HG03460 (cell line): ENCODE data around the gene UNKL.

ENCODE experiments used
- ATAC-seq: cut with Tn5 transposase; IDR thresholded peaks from one replicate; pipeline ENCODE4 v1.9.1; 2021; ENCODE audit not compliant: unreplicated experiment

The UNKL gene

DNA sequence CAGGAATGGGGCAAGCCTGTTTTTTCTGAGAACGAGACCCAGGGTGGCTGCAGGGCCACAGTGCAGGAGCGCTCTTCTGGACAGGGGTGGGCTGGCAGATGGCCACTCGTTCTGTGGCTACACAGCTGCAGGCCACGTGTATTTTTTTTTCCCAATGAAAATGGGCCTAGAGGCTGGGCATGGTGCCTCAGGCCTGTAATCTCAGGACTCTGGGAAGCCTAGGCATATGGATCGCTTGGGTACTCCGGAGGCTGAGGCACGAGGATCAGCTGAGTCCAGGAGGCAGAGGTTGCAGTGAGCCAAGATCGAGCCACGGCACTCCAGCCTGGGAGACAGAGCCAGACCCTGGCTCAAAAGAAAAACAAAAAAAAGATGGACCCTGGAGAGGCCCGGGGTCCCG is 6.8 kb downstream of the UNKL start:
- ATAC-seq, result peak; percentile 11

DNA sequence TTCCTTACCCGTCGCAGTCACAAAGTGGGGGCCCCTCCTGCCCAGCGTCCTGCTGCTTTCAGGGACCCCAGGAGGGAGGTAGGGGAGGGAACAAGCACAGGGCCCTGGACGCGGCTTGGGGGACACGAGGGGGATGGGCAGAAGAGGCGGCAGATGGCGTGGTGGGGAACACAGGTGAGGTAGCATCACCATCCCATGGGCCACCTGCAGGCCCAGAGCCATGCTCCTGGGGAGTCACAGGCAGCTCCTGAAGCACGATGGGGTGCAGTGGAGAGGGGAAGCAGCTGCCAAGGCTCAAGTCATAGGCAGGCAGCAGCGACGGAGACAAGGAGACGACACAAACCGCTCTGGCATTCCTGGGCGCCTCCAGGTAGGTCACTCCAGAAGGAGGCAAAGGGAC is 10.8 kb downstream of the UNKL start:
- ATAC-seq, result no peak

DNA sequence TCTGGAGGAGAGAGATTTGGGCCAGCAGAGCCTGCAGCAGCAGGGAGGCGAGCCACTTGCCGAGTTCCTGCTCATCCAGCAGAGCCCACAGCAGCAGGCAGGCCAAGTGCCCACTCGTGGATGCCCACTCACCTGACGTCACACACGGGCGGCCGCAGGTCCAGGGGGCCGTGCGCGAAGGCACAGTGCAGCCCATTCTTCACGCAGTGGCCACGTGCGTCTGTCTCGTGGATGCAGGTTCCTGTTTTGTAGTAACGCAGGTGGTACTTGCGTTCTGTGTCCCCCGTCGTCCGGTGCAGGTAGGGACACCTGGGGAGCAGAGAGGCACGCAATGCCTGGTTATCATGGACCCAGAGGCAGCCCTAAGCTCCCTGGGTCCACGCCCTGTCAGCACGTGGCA is 11.5 kb downstream of the UNKL start:
- no peak for ATAC-seq

DNA sequence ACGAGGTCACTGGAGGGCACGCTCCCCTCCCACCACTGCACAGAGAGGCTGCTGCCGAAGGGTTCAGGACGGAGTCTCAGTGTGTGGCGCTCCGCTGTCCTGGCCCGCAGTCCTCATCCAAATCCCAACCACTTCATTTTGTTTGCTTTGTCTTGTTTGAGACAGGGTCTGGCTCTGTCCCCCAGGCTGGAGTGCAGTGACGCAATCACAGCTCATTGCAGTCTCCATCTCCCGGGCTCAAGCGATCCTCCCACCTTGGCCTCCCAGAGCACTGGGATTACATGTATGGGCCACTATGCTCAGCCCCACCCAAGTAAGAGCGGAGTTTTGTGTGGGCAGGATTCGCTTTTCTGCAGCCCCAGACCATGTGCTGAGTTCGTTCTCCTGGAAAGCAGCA is 12.7 kb downstream of the UNKL start:
- no peak for ATAC-seq

DNA sequence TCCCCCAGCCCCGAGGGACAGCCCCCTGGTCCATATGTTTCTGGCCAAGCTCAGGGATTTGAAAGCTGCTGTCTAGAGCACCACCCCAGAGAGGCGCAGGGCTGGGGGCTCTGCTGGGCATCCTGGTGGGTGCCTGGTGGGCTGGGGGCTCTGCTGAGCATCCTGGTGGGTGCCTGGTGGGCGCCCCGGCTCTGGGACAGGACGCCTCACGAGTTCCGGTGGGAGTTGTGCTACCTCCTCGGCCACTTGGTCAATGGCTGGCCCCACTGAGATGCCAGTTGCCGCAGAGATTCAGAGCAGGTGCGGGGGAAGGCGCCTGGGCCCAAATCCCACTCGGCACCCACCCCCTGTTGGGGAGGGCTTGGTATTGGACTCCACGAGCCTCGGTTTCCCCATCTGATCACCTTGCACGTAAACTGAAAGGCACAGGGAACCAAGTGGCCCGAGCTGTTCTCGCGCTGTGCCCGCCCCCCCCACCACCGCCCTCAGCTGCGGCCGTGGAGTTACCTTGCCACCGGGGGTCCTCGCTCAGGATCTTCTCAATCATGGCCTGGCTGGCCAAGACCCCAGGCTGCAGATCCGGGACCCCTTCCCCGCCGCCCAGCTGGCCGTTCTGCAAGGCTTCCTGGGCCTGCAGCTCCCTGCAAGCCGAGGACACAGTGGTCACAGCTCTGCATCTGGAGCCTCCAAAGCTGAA is 13.3 kb downstream of the UNKL start:
- ATAC-seq, result no peak

DNA sequence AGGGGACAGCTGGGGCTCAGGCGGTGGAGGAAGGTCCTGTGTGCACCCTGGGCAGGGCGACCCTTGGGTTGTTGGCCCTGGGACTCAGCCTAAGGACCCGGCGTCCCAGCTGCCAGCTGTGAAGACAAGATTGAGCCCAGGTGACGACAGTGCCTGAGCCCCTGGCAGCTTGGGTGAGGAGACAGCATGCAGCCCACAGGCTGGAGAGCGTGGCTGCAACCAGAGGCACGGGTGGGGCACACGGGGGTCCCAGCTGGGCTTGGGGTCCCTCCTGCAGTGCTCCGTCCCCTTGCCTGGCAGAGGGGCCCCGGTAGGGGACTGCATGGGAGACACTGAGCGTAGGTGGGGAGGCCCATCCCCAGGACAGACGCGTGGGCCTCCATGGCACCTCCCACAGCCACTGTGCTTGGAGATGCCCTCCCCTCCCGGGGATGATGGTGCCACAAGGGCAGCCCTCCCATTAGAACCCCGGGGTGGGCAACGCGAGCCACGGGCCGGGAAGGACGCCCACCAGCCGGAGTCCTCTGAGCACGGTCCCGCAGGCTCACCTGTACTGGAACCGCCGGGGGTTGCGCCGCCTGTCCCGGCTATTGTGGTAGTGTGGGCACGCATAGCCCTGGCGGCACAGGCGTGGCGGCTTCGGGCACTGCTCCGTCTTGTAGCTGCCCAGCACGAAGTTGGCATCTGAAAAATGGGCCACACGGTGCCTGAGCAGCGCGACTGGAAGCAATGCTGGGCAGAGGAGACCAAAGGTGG is 15.5 kb downstream of the UNKL start:
- no peak for ATAC-seq

DNA sequence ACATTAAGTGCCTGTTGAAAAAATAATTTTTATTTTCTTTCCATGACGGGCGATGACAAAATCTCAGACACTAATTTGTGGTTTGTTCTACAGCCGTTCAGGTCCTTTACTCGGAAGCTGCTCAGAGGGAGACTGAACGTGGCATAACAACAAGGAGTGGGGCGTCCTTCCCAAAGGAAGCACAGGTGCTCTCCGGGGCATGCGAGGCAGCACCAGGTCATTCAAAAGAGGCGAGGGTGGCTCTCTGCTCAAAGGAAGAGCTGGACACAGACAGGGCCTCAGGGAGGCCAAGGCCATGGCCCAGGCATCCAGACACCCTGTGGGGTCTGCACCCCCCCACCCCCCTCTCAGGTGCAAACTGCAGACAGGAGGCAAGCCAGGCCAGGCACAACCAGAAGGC is 16.2 kb downstream of the UNKL start:
- no peak for ATAC-seq

DNA sequence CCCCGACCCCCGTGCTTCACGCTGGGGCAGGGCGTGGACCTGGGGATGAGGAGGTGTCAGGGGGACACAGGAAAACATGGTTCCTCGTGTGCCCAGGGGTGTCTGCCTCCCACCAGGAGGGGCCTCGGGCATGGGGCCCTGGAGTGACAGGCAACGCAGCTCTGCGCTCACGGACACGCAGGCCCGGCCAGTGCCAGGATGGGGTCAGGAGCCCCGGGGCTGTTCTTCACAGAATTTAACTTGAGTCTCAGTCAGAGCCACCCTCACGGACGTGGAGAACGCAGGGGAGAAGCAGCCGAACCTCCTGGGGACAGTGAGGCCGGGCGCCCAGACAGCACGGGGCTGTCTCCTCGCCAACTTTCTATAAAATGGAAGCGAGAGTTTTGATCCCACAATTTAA is 16.7 kb downstream of the UNKL start:
- no peak for ATAC-seq

DNA sequence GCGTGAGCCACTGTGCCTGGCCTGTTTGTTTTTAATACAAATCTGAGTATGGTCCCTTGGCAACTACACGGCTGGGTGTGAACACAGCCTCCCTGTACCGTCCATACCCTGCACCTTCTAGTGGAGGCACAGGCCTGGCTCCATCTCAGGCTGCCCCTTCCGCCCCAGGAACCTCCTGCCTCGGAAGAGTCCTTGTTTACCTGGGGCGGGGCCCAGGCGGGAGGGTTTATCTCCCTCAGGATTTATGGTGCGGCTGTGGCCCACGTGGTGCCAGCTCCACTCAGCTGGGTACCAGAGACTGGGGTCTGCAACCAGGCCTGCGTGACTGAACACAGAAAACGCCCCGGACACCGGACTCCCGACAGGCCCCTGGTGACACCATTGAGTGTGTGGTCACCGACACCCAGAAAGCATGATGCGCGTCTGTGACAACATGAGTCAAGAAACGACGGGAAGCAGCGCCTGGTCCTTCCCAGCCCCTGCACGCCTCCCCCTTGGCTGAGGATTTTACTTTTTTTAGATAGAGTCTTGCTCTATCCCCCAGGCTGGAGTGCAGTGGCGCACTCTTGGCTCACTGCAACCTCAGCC is 19.0 kb downstream of the UNKL start:
- ATAC-seq, result no peak

DNA sequence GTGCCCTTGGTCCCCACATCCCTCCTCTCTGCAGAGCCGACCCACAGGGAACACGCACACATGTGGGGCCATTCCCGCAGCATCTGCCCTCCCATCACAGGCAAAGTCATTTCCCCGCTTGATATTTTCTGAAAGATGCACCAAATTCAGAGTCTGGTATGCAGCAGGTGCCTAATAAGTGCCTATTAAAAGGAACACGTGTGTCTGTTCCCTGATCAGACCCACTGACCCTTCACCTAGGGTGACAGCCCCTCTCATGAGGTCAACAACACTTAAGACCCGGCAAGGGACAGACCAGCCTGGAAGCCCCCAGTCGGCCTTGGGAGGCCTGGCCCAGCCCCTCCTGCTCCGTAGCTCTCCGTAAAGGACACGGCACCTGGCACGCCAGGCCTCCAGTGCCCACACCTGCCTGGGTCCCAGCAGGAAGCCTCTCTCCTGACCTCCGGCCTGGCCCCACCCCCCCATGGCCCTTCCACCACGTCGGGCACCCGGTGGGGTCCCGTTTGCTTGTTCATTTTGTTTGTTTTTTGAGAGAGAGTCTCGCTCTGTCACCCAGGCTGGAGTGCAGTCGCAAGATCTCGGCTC is 20.0 kb downstream of the UNKL start:
- no peak for ATAC-seq

DNA sequence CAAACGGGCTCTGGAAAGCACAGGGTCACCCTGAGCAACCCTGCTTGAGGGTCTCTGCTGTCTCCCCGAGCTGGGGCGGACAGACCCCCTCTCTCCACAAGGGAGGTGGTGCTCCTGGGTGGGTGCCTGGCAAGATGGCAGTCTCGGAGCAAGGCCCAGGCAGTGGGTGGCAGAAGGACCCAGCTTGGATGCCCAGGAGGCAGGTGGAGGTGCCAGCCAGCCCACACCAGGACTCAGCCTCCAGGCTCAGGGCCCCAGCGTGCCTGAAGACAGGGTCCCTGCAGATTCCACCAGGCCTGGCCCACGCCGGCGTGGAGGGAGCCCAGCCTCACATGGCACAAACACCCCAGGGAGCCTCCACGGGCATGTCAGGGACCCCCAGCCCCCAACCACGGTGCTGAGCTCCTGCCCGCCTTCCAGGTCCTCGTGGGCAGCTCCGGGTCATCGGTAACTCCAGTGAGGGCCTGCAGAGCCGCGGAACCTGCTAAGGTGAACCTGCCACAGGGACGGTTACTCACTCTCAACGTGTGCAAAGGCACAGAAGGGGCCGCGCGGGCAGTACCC is 20.8 kb downstream of the UNKL start:
- no peak for ATAC-seq

DNA sequence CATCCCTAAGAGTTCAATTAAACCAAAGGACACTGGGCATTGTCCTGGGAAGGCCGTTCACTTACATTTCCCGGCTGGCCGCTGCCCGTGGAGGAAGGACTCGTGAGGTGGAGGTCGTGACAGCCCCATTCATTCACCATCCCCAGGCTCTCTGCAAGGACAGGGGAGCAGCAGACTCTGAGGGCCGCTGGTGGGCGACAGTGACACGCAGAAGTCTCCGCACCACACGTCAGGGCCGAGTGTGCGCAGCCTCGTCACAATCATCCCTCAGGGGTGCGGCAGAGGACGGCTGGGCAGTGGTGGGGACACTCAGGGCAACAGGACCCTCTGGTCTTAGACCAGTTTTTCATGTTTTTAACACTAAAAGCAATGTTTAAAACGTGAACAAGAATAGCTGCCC is 21.7 kb downstream of the UNKL start:
- no peak for ATAC-seq

DNA sequence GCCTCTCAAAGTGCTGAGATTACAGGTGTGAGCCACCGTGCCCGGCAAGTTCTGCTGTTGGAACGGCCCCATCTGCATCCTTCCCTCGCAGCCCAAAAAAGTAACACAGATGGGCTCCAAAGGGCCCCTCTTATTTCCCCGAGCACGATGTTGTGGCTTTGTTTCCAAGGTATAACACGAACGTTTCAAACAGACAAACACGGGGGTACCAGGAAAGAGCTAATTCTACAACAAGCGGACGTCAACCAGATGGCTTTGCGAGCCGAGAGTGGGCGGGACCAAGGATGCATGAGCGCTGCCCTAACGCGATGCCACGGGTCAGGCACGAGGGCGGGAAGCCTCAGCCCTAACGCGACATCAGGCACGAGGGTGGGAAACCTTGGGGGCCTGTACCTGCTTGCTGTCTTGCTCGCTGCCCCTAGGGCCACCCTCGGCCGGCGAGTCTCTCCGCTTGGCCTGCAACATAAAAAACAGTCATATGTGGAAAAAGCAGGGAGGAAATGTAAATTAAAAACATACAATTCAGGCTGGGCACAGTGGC is 24.2 kb downstream of the UNKL start:
- no peak for ATAC-seq

DNA sequence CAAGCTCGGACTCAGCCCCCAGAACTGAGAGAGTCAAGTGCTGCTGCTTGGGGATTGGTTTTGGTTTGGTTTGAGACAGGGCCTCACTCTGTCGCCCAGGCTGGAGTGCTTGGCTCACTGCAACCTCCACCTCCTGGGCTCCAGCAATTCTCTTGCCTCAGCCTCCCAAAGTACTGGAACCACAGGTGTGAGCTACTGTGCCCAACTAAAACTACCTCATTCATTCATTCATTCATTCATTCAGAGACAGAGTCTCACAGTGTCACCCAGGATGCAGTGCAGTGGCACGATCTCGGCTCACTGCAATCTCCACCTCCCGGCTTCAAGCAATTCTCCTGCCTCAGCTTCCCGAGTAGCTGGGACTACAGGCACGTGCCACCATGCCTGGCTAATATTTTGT is 24.7 kb downstream of the UNKL start:
- ATAC-seq, result no peak

DNA sequence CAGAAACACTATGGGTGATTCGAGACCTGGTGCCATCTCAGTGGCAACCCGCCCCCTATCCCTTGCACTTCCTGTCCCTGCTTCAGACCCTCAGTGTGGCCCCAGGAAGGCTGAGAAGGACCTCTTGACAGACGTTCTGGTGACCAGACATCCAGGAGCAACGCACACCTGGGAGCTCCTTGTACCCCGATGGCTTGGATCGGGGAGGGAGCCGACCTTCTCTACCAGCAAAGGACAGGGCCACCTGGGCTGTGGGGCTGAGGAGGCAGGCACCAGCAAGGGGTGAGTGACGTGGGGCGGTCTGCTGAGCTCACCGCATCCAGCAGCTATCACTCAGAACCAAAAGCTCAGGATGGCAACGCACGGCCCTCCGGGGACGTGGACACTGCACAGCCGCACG is 27.2 kb downstream of the UNKL start:
- no peak for ATAC-seq

DNA sequence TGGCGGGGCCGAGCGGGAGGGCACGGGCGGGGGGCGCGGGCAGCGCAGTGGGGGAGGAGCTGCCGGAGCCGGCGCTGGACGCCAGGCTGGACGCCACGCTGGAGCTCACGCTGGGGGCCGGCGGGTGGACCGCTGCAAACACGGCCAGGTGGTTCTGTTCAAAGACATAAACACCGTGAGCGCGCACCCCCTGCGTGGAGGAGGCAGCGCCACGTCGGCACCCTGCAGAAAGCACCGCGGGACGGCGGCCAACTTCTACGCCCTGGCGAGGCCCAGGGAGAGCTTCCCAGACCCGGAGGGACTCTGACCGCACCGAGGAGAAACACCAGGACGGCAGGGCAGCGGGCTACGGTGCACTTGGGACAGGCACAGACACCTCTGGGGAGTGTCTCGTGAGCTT is 29.3 kb downstream of the UNKL start:
- no peak for ATAC-seq

DNA sequence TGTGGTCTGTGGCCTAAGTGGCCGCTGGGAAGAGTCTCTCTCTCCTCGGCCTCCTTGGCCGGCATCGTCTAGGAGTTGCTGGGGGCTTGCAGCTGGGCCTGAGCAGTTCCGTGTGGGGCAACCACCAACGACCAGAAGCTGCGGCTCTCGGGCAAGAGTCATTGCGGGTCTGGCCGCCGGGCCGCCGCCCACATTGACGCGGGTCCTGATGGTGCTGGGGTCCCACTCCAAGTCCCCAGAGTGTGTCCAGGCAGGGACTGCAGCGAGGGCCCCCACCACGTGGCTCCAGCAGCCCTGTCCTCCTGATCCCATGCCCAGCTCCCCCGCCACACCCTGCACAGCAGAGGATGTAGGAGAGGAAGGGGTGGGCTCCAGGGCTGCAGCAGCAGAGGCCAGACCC is 30.9 kb downstream of the UNKL start:
- ATAC-seq, result no peak

DNA sequence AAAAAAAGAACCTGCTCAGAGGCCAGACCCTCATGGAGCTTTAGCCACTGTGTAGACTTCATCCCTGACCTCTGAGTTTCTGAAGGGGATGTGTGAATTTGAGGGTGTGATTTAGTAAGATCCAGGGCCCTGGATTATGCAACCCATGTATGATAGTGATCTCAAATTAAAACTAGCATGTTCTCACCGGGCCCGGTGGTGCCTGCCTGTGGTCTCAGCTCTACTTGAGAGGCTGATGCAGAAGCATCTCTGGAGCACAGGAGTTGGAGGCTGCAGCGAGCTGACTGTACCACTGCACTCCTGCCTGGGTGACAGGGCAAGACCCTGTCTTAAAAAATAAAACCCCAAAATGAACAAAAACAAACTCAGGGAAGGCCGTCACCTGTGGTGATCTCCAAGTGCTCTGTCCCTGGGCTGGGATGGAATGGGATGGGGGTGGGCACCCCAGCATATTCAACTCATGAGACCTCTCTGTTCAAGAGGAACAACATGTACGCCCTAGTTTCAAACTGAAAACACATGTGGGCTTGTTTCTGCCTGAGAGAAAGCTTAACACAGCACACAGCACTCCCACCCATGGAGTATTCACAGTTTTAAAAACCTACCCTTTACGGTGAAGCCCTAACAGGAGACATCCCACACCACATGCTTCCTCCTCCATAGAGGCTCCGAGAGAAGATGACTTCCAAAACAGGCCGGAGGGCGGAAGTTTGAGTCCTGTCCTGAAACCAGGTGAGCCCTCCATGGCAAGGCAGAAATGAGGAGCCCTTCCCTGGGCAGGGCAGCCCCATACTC is 32.7 kb downstream of the UNKL start:
- ATAC-seq, result no peak

DNA sequence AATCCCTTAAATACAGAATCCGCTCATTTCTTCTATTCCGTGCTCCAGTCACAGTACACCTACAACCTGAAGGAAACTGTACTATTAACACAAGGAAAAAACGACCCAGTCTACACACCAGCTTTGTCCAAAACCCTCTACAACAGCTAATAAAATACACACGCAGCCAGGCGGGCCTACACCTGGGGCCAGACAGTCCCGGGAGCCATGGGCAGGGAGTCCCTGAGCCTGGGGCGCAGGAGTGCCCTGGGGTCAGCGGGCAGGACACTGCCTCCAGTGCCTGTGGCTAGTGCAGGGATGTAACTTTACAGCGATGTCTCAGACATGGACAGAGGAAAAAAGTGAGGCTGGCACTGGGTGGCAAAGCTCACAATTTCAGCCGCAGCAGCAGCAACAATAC is 34.3 kb downstream of the UNKL start:
- no peak for ATAC-seq

DNA sequence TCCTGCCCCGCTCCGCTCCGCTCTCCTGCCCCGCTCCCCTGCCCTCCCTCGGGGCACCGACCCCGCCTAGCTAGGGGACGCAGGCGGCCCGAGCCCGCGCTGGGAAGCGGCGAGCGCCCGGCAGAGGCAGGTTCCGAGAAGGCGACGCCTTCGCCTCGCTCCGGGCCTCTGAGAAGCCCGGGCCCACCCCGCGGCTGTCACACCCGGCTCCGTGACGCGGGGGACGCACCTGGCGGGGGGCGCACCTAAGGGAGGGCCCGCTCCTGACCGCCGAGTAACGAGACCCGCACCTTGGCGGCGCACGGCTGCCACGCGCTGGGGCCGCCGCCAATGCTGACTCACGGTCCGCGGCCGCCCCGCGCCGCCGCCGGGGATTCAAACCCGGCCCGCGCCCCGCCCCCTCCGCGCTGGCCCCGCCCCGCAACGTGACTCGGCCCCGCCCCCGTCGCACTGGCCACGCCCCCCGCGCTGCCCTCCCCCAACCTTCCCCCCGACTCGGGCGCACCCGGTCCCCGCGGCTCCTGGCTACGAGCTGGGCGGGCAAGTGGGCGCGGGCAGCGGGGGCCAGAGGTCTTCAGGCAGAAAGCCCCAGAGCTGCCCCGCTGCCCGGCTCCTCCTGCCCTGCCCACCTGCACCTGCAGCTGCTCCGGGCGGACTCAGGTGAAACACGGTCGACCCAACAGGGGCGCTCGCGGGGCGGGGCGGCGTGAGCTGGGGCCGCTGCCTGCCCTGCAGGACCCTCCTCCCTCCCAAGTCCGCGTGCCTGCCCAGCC is 35.0 kb downstream of the UNKL start:
- peak; percentile 37 for ATAC-seq
